GM18508 (cell line): ENCODE measurements around the gene DNAJB6.

ENCODE experiments used
- ATAC-seq: cut with Tn5 transposase; IDR thresholded peaks from one replicate; pipeline ENCODE4 v1.9.1; 2021; ENCODE audit warnings: moderate number of reproducible peaks; ENCODE audit not compliant: insufficient read depth, unreplicated experiment

DNAJB6 gene

DNA sequence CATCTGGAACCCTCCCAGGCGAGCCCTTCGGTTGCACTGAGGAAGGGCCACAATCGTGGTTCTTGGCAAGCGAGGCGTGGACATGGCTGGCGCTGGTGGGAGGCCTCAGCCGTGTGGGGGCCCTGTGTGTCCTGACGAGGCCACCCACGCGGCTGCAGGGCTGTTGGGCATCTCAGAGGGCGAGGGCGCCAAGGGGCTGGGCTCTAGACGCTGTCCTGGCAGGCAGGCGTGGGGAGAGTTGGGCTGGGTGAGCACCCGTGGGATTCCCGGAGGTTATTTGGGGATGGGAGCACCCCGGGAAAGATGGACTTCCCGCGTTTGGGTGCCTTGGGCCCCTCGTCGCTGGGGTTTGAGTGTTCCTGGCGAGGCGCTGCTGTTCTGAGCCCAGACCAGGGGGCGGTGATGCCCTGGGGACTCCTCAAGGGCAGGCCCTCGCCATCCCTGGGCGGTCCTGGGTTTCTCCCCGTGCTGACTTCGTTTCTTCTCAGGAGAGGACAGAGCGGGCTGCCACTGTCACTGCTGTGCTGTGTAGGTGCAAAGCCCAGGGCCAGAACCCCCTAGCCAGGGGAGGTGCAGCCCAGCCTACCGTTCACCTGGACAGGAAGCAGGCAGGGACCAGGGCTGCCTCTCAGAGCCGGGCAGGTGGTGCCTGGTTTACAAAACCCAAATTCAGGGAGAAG, 87.2 kb downstream of the DNAJB6 start:
- ATAC-seq: no peak

DNA sequence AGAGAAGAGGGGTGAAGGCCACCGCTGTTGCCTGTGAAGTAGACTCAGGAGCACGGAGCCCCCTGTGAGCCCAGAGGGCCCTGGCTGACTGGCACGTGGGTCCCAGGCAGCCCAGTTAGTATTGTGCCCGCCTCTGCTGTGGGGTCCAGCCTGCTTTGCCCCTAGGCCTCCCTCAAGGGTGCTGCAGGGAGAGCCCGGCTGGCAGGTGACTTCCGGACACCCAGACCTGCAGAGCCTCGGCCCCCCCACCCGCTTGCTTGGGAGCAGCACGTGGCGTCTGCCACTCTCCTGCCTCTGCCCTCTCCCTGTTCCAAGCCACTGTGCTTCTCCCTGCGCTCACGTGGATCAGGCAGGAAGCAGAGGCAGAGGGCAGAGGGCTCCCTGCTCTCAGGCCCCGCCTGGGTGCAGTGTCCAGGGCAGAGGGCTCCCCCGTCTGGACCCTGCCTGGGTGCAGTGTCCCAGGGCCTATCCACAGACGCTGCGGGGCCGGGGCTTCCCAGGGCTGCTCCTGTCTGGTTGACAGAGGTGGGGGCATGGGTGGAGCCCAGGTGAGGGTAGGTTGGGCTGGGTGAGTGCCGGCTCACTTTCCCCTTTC, 88.4 kb downstream of the DNAJB6 start:
- ATAC-seq: no peak

DNA sequence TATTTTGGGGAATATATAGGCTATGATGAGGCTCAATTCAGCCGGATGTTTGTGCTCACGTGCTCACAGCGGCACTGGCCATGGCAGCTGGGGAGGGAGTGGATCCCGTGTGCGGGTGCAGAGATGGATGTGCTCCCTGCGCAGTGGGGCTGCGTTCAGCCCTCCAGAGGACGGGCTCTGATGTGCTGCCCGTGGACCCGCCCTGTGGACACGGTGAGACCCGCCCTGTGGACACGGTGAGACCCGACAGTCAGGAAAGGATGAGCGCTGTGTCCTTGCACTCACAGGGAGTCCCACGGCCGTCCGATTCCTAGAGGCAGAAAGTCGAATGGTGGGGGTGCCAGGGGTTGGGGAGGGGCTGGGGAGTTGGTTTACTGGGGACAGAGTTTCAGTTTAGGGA, 89.0 kb downstream of the DNAJB6 start:
- no peak for ATAC-seq

DNA sequence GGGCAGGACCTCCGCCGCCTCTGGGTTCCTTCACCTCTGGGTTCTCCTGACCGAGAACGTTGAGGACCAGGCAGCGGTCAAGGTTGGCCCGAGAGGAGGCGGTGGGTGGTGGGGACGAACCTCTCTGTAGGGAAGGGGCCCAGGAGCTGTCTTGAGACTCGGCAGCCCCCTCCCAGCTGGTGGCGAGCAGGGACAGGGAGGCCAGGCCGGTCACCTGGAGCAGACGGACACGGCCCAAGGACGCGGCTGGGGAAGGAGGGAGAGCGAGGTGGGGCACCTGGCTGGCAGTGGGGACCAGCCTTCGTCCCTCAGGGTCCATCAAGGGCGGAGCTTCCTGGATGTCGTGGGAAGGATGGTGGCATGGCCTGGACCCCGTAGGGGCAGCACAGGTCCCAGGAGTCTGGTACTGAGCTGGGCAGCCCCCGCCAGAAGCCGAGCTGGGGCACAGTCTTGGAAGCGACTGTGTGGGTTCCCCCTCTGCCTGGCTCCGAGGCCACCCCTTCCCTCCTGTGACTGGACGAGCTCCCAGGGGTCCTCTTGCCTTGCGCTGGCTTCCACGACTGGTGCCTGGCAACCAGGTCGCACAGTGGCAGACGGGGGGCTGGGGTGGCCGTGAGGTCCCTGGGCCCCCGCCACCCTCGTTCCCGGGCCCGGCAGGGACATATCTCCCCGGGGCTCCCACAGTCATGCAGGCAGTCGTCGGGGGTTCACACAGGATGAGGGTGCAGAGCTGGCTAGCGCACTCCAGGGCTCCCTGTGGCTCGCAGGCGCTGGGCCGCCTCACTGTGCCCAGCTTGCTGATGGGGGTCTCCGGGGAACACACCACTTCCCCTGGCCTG, 89.9 kb downstream of the DNAJB6 start:
- no peak for ATAC-seq

DNA sequence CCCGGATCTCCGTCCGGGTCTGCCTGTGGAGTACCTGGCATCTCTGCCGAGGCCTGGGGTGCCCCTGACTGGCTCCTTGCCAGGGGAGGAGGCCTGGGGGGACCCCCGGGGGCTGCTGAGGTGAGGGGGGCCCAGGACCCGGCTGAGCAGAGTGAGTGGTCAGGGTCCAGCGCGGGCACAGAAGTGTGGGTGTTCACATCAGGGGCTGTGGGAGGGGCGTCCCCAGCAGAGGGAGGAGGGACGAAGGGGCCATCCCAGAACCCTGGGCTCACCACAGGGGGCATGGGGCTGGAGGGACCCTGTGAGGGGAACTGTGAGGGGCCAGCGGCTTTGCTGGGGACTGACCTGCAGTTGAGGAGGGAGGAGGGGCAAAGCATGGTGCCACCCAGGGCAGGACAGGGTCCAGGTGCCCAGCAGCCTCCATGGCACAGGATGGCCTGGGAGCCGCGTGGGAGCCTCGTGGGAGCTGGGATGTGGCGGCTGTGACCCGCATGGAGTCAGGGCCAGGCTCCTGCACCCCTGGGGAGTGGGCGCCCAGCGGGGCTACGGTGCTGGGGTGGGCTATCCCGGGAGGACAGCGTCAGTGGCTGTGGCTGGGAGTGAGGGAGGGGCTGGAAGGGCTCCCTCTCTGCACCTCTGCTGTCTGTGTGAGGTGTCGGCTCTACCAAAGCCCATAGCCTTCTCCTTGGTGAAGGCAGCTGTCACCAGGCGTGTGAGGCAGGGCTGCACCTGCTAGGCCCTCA, 91.2 kb downstream of the DNAJB6 start:
- no peak for ATAC-seq

DNA sequence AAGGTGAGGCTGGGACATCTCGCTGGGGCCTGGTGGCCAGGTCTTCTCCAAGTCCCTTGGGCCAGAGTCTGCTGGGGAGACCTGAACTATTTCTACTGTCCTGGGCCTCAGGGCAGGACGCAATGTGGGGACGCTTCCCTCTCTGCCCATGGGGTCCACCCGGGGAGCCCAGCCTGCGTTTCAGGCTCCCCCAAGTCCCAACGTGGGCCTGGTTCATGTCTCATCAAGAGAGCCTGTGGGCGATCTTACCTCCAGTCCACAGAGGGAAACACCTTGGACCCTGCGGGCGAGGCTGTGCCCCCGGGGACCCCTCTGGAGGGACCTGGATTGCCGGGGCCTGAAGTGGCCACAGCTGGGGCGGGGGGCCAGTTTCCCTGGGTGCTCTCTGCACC, 91.7 kb downstream of the DNAJB6 start:
- ATAC-seq: no peak

DNA sequence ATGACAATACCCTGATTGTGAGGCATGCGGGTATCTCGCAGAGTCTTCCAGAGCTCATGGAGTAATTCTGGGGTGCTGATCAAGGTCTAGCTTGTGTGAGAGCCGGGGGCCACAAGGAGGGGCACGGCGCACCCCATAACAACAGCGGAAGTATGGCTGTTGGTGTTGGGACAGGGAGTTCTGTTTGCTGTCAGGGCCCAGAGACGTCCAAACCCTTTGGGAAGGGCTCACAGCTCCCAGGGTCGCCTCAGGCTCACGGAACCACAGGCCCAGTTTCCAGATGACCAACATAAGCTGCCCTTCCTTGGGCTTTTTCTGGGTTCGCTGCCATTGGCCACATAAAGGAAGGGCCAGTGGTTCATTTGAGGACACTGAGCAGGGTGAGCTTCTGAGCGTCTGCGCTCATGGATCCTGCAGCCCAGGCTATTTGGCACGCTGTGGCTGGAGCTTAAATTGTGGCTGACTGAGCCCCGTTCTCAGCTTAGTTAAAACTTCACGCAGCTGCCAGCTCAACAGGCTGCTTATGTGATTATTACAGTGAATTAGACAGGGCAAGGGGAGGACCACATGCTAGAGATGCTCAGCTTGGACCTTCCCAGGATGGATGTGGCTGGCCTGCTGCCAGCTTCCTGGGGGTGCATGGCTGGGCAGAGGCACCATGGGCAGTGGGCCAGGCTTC, 92.3 kb downstream of the DNAJB6 start:
- ATAC-seq: no peak

DNA sequence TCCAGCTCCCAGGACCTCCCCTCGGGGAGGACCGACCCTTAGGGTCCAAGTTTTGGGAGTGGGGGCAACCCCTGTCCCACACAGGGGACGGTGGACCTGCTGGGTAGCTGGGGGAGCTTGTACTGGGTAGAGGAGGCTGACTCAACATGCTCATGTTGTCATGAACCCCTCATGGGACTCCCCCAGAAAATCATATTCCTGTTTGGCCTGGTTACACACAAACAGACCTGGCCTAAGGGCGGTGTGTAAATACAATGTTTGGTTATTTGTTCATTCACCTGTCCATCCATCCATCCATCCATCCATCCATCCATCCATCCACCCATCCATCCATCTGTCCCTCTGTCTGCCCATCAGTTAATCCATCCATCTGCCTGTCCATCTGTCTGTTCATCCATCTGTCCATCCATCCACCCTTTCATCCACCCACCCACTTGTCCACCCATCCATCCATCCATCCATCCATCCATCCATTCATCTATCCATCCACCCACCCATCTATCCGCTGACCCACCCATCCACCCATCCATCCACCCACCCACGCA, 92.9 kb downstream of the DNAJB6 start:
- ATAC-seq: no peak

DNA sequence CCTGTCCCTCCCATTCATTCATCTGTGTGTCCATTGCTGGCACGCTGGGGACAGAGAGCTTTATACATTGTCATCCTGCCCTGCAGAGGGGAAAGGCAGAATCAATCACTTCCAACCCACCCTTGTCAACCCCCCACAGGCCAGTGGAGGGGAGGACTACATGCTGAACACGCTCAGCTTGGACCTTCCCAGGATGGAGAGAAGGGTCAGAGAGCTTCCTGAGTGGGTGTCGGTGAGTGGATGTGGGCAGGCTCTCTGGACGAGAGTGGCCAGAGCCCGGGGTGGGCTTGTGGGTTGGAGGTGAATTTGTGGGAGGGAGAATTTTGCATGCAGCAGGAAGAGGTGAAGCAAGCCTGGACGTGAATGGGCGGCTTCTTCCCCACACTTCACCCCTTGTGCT, 93.9 kb downstream of the DNAJB6 start:
- no peak for ATAC-seq

DNA sequence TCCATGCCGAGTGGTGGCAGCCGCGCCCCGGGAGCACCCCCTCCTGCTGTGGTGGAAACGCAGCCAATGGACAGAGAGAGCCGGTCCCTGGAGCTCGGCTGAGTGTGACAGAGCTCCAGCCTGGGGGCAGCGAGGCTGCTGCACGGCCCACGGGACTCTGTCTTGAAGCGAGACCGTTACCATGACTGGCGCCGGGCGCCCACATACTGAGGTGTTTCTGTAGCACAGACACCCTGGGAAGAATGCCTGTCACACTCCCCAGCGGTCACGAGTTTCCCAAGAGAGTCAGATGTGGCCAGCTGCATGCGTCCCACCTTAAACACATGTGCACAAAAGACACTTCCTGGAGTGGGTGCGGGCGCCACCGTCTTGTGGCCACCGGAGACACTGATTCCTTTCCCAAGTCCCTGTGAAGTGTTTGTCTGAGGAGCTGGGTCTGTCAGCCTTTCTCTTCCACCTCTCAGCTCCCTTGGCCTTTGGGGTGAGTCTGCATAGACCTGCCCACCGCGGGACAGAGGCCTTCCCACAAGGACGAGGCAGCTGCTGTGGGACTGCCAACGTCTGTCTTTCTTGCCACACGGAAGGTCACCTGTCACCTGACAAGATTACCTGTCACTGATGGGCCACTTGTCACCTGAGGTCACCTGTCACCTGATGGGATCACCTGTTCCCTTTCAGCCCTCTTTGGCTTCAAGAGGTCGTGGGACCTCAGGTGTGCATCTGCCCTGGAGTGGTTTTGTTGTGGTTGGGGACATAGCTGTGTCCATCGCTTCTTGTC, 94.6 kb downstream of the DNAJB6 start:
- ATAC-seq: no peak

DNA sequence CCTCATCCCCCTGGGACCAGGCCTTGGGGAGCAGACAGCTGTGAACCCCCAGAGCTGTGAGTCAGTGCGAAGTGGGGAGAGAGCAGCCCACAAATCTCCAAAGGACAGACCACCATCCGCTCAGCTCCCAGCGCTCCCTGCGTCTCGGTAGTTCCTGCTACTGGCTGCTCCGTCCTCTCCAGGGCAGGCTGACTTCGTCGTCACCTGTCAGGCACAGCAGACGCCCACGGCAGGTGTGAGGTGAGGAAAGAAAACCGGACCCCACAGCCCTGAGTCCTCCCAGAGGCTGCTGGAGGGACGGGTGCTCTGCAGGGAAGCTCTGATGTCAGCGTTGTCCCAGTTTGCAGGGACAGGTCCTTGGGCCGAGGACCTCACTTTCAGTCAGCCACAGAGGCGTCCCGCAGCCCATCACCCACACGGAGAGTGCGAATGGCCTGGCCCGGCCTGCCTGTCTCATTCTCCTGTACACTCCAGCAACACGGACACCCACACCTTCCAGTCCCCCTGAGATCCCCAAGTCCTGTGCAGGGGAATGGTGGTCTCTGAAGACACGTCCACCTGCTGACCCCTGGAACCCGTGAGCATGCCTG, 95.2 kb downstream of the DNAJB6 start:
- ATAC-seq: no peak

DNA sequence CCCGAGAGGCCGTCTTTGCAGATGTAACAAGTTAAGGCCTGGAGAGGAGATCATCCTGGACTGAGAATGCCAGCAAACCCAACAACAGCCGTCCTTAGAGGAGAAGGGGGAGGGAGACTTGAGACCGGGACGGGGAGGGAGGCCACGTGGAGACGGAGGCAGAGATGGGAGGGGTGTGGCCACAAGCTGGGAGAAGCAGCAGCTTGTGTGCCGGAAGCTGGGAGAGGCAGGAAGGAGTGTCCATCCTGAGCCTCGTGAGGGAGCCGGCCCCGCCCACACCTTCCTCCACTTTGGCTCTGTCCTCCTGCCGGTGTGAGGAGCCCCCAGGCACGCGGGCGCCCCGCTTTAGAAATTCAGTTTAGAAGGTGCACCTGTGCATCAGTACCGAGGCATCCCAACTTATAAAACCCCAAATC, 95.7 kb downstream of the DNAJB6 start:
- ATAC-seq: no peak

DNA sequence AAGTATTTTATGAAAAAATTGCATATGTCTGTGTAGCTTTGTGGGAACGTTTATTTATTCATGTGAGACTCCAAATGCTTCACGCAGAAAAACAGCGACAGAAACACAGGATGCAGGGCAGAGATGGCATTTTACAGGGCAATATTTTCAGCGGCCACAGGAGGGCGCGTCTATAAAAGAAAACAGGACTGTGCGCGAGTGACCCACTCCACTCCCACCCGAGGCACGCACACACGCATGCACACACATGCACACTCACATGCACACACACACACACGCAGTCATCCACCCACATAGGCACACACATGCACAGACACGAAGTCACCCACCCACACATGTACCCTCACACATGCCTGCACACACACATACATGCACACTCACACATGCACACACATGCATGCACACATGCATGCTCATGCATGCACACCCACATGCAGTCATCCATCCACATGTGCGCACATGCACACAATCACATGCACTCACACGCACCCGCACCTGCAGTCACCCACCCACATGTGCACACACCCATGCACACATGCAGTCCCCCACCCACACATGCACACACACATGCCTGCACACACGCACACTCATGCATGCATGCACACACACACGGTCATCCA, 96.3 kb downstream of the DNAJB6 start:
- ATAC-seq: no peak

DNA sequence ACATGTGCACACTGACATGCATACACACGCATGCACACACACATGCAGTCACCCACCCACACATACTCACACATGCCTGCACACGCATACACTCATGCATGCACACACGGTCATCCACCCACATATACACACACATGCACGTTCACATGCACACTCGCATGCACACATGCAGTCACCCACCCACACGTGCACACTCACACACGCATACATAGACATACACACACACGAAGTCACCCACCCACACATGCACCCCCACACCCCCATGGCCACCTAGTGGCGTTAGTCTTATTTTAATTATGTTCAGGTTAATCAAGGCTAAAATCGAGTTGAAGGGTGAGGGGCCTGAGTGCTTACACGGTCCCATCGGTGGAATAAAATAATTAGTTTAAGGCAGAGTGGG, 96.8 kb downstream of the DNAJB6 start:
- ATAC-seq: no peak

DNA sequence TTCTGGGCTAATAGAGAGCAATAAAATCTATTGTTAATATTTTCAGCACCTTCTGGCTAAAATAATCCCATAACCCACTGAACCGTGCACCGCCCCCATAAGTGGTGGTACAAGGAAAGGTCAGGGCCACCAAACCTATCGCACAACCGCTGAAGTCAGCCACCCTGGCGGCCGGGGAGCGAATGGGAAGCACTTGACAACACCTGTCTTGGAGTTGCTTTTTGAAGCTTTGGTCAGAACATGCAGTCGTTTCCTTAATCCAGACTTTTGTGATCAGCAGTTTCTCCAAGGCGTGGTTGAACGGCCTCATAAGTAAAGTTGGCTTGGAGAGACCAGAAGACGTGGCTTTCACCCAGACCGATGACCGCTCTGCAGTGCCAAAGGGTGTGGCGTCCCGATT, 97.4 kb downstream of the DNAJB6 start:
- ATAC-seq: no peak

DNA sequence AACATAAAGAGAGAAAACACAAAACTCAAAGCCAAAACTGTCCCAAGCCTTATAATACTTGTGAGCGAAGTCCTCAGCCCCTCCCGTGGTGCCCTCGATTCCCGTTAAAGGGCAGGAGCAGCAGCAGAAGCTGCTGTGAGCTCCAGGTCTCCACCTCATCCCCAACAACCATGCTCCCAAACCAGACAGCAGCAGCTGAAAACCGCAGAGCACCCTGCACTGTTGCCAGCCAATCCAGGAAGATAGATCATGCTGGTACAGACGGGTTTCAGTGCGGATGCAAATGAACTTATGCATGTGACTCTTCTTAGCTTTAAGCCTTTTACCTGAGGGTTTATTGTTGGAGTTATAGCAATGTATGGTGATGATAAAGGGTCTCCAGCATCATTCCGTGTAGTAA, 97.9 kb downstream of the DNAJB6 start:
- ATAC-seq: no peak

DNA sequence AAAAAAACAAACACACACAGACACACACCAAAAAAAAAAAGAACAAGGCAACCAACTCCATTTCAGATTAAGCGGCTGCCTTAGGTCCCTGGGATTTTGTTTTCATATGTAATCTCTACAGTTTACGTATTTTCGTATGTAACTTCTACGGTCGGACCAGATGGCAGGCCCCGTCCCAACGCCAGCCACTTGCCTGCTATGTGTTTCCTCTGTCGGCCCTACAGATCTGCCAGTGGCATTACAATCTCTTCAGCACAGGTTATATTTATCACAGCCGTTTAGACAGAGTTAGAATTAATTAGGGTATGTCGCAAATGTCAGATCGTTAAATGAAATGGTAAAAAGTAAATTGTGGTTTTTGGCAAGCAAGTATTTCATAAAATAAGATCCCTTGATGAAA, 99.3 kb downstream of the DNAJB6 start:
- ATAC-seq: no peak

DNA sequence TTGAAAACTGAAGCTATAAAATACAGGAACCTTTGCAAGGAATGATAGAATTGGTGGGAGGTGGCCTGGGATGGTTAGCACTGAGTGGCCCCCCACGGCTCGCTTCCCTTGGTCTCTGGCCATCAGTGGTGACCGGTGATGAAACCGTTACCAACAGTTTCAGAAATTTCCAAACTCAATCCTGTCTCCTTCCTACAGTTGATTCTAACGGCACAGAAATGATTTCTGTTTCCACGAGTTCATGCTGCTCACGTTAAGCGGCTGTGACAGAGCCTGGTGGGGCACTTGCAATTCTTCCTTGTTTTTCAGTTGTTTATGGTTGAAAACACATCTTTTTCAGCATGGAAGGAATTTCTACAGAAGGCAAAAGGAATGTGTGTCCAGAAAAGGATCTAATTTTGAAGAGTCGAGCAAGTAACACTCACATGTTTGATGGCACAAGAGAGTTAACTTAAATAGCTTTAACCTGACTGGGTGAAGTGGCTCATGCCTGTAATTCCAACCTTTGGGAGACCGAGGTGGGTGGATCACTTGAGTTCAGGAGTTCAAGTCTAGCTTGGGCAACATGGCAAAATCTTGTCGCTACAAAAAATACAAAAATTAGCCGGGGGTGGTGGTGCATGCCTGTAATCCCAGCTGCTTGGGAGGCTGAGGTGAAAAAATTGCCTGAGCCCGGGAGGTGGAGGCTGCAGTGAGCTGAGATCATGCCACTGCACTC, 100.1 kb downstream of the DNAJB6 start:
- no peak for ATAC-seq
